ENCODE measurements around the gene NAALADL2.

DNA sequence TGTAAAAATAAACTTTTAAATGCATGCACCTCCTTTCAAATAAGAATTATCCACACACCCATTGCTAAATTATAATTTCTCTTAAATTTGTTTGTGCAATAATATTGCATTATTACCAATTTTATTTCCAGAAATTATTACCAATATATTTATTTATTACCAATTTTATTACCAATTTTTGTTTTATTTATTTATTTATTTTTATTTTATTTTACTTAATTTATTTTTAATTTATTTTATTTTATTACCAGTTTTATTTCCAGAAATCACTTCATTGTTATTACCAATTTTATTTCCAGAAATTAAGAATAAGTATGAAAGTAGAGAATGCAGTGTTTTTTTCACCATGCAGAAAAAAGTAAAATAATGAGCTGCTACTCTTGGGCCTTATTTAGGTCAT lies 525.4 kb downstream of the NAALADL2 start:
- TF ChIP-seq, protein P1, sequence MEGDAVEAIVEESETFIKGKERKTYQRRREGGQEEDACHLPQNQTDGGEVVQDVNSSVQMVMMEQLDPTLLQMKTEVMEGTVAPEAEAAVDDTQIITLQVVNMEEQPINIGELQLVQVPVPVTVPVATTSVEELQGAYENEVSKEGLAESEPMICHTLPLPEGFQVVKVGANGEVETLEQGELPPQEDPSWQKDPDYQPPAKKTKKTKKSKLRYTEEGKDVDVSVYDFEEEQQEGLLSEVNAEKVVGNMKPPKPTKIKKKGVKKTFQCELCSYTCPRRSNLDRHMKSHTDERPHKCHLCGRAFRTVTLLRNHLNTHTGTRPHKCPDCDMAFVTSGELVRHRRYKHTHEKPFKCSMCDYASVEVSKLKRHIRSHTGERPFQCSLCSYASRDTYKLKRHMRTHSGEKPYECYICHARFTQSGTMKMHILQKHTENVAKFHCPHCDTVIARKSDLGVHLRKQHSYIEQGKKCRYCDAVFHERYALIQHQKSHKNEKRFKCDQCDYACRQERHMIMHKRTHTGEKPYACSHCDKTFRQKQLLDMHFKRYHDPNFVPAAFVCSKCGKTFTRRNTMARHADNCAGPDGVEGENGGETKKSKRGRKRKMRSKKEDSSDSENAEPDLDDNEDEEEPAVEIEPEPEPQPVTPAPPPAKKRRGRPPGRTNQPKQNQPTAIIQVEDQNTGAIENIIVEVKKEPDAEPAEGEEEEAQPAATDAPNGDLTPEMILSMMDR (conservative IDR thresholded peaks at IDR 0.05; ENCODE audit: low read depth, low read length), result no peak
- TF ChIP-seq EZH2phosphoT487 (IDR thresholded peaks at IDR 0.05; ENCODE audit: borderline replicate concordance, low read length), result no peak
